SKM-1 treated with dmso at 0.1 percent for 144 hours (cell line): ENCODE results near the gene TEX28.
"Not testable (repeated sequence)": the region's sequence is repeated elsewhere in the genome, so short reads cannot be mapped to it uniquely, and the experiment has no call there.

Experiments used
- DNase-seq: peaks from one replicate; lab custom pipeline; 2025; ENCODE audit not compliant: unreplicated experiment; lab: John Stamatoyannopoulos, UW

The TEX28 gene

GRCh38 chrX:154310616-154311536 is 16.0 kb upstream of the TEX28 start:
- DNase-seq = no peak

- no peak for DNase-seq
Measured at GRCh38 chrX:154309041-154309775, 14.3 kb upstream of the TEX28 start.

GRCh38 chrX:154308108-154308946 is 13.4 kb upstream of the TEX28 start:
- peak; percentile 4 for DNase-seq

- no peak for DNase-seq
Measured at GRCh38 chrX:154307202-154307601, 12.3 kb upstream of the TEX28 start.

- no peak for DNase-seq
Measured at GRCh38 chrX:154305541-154306205, 10.7 kb upstream of the TEX28 start.

GRCh38 chrX:154304846-154305245 is 9.9 kb upstream of the TEX28 start:
- DNase-seq = no peak

- DNase-seq = no peak
Measured at GRCh38 chrX:154303476-154303875, 8.6 kb upstream of the TEX28 start.

GRCh38 chrX:154302998-154303397 is 8.1 kb upstream of the TEX28 start:
- not testable (repeated sequence) for DNase-seq

GRCh38 chrX:154300816-154301215 is 5.9 kb upstream of the TEX28 start:
- DNase-seq = peak; percentile 78

GRCh38 chrX:154298312-154298711 is 3.4 kb upstream of the TEX28 start:
- no peak for DNase-seq

- no peak for DNase-seq
Measured at GRCh38 chrX:154296731-154297130, 1.8 kb upstream of the TEX28 start.

- DNase-seq = no peak
Measured at GRCh38 chrX:154295664-154296310, 863 bp upstream of the TEX28 start, which contains the start of gene TKTL1. Gene TKTL1 (plus strand): TSS chrX:154295795. CDS start chrX:154295860, 65 bp downstream.

- not testable (repeated sequence) for DNase-seq
Measured at GRCh38 chrX:154286406-154286805, 8.5 kb downstream of the TEX28 start.

GRCh38 chrX:154284489-154285338 is 10.2 kb downstream of the TEX28 start:
- not testable (repeated sequence) for DNase-seq

GRCh38 chrX:154269245-154269644 is 25.7 kb downstream of the TEX28 start:
- DNase-seq = not testable (repeated sequence)

GRCh38 chrX:154263072-154263471 is 31.9 kb downstream of the TEX28 start:
- DNase-seq = not testable (repeated sequence)

- not testable (repeated sequence) for DNase-seq
Measured at GRCh38 chrX:154258711-154259110, 36.2 kb downstream of the TEX28 start.

- DNase-seq = not testable (repeated sequence)
Measured at GRCh38 chrX:154257282-154257681, 37.6 kb downstream of the TEX28 start, which contains the start of gene OPN1MW3. Gene OPN1MW3 (plus strand): TSS chrX:154257582. CDS start chrX:154257620, 38 bp downstream.

GRCh38 chrX:154248076-154248475 is 46.8 kb downstream of the TEX28 start:
- not testable (repeated sequence) for DNase-seq
